ENCODE measurements around the gene SLIT3.

GRCh38 chr5:169095976-169096375 lies 205.0 kb downstream of the SLIT3 start:
- TF ChIP-seq POLR2A (IDR thresholded peaks at IDR 0.05; ENCODE audit: low read length) (no peak), GATA1 (IDR thresholded peaks at IDR 0.05; ENCODE audit: low read depth, low read length) (no peak)

Measured in erythroblast (primary cell).